CD8-positive, alpha-beta memory T cell (primary cell): ENCODE data around the gene MBD5. TPM values are rescaled to one million over a fixed set of nuclear protein-coding genes. Genes with fewer than 3 reads are reported as not detected.

Experiments
- CTCF ChIA-PET: fragments of 350-600 bp; sonication (Branson Sonifier 250); formaldehyde crosslinking; loops from one replicate; lab custom pipeline; 2021; ENCODE audit warnings: antibody characterized with exemption; lab: Charles Lee
- POLR2A ChIA-PET: fragments of 350-600 bp; sonication (Branson Sonifier 250); formaldehyde crosslinking; loops from one replicate; lab custom pipeline; 2021; ENCODE audit warnings: antibody characterized with exemption; lab: Charles Lee
- DNase-seq, 5 donors: peaks; one replicate each; pipeline versions ENCODE4 v3.0.0 to v3.0.0-alpha.2; 2020 to 2022; ENCODE audit warnings: mixed read lengths in 1 of 5
- H3K27ac ChIP-seq: one replicate; pipeline ENCODE4 v1.7.0; 2013; ENCODE audit warnings: low read depth, mild to moderate bottlenecking, low read length, moderate library complexity
- H3K27me3 ChIP-seq: 2 replicates; pipeline ENCODE4 v1.7.0; 2013; ENCODE audit warnings: low read length, mild to moderate bottlenecking; ENCODE audit not compliant: insufficient read depth, poor library complexity, severe bottlenecking
- H3K36me3 ChIP-seq: 2 replicates; pipeline ENCODE4 v1.7.0; 2013; ENCODE audit warnings: mild to moderate bottlenecking, low read length, moderate library complexity; ENCODE audit not compliant: insufficient read depth
- H3K4me1 ChIP-seq: 2 replicates; pipeline ENCODE4 v1.7.0; 2013; ENCODE audit warnings: mild to moderate bottlenecking, low read length, moderate library complexity; ENCODE audit not compliant: insufficient read depth
- H3K4me3 ChIP-seq: 2 replicates; pipeline ENCODE4 v1.7.0; 2013; ENCODE audit warnings: mild to moderate bottlenecking, low read length
- H3K9me3 ChIP-seq: 2 replicates; pipeline ENCODE4 v1.7.0; 2013; ENCODE audit warnings: mild to moderate bottlenecking, low read length
- H3K27ac Mint-ChIP-seq, 8 donors: one replicate each; pipeline ENCODE4 v1.8.0; 2020 to 2021; ENCODE audit warnings: mixed read lengths in 8 of 8, mild to moderate bottlenecking in 6 of 8, inconsistent platforms in 3 of 8, moderate library complexity in 3 of 8
- H3K27me3 Mint-ChIP-seq, 2 donors: one replicate each; pipeline ENCODE4 v1.8.0; 2020 to 2021; ENCODE audit warnings: mixed read lengths in 2 of 2, mild to moderate bottlenecking in 1 of 2, moderate library complexity in 1 of 2
- H3K36me3 Mint-ChIP-seq, 3 donors: one replicate each; pipeline ENCODE4 v1.8.0; 2020 to 2021; ENCODE audit warnings: mixed read lengths in 3 of 3, inconsistent platforms in 1 of 3, mild to moderate bottlenecking in 1 of 3
- H3K4me1 Mint-ChIP-seq, 3 donors: one replicate each; pipeline ENCODE4 v1.8.0; 2020 to 2021; ENCODE audit warnings: mixed read lengths in 3 of 3, inconsistent platforms in 1 of 3, mild to moderate bottlenecking in 1 of 3
- H3K4me3 Mint-ChIP-seq, 7 donors: one replicate each; pipeline ENCODE4 v1.8.0; 2020 to 2021; ENCODE audit warnings: mixed read lengths in 7 of 7, mild to moderate bottlenecking in 6 of 7, moderate library complexity in 4 of 7, inconsistent platforms in 2 of 7
- H3K9me3 Mint-ChIP-seq, 5 donors: one replicate each; pipeline ENCODE4 v1.8.0; 2020 to 2022; ENCODE audit warnings: mixed read lengths in 5 of 5, mild to moderate bottlenecking in 3 of 5, moderate library complexity in 2 of 5, inconsistent platforms in 1 of 5
- polyA plus RNA-seq: library from polyadenylated mRNA; unstranded; fragments of 300-500 nt; fragmentation: Illumina TruSeq; gene quantifications from one replicate; pipeline ENCODE4 v1.2.3, GENCODE V29; 2021
- total RNA-seq, 2 experiments: library from RNA; stranded (reverse); gene quantifications; one replicate each; pipeline ENCODE4 v1.2.3, GENCODE V29; 2021

MBD5 gene
- total and polyA plus RNA-seq, 3 experiments from 2014 or later = 15.2 to 18.3 (median 16.9) TPM

- no peaks in the 10 kb centered on the region for H3K36me3 ChIP-seq
- H3K9me3 ChIP-seq = no peaks in the 10 kb centered on the region
- H3K4me1 Mint-ChIP-seq = no peaks in the 10 kb centered on the region
- H3K4me1 ChIP-seq = no peaks in the 10 kb centered on the region
- H3K4me3 ChIP-seq = no peak overlapping the region
- peaks cover 23 to 70% (median 62%) of the 10 kb centered on the region in 3 donors for H3K36me3 Mint-ChIP-seq
- no peak overlapping the region for H3K4me3 Mint-ChIP-seq
- no peak overlapping the region for H3K27ac ChIP-seq
- ChIA-PET CTCF (no interaction called here), POLR2A (no interaction called here)
- peaks cover 18 to 26% (median 24%) of the 10 kb centered on the region in 5 donors for H3K9me3 Mint-ChIP-seq
- H3K27ac Mint-ChIP-seq = no peak overlapping the region
- no peak for DNase-seq
- no peaks in the 10 kb centered on the region for H3K27me3 Mint-ChIP-seq
- no peaks in the 10 kb centered on the region for H3K27me3 ChIP-seq
These were observed 231.8 kb downstream of the MBD5 start for GRCh38 chr2:148252646-148253045.

- Histone ChIP-seq H3K4me1 (no peaks in the 10 kb centered on the region), H3K27ac (no peak overlapping the region), H3K4me3 (no peak overlapping the region), H3K36me3 (no peaks in the 10 kb centered on the region), H3K9me3 (no peaks in the 10 kb centered on the region), H3K27me3 (no peaks in the 10 kb centered on the region)
- peak in 1 of 5 donors; percentile 20 for DNase-seq
- ChIA-PET CTCF (no interaction called here), POLR2A (no interaction called here)
- H3K27ac Mint-ChIP-seq = no peak overlapping the region
- no peak overlapping the region for H3K4me3 Mint-ChIP-seq
- H3K4me1 Mint-ChIP-seq = no peaks in the 10 kb centered on the region
- H3K27me3 Mint-ChIP-seq = no peaks in the 10 kb centered on the region
- H3K9me3 Mint-ChIP-seq = peaks cover 20 to 29% (median 24%) of the 10 kb centered on the region in 5 donors
- H3K36me3 Mint-ChIP-seq = peaks cover 25 to 68% (median 62%) of the 10 kb centered on the region in 3 donors
These were observed 232.8 kb downstream of the MBD5 start for GRCh38 chr2:148253685-148254084.

GRCh38 chr2:148255929-148256328 is 235.0 kb downstream of the MBD5 start:
- DNase-seq = no peak
- H3K27ac Mint-ChIP-seq = no peak overlapping the region
- no peaks in the 10 kb centered on the region for H3K27me3 Mint-ChIP-seq
- H3K4me3 Mint-ChIP-seq = no peak overlapping the region
- no peaks in the 10 kb centered on the region for H3K9me3 ChIP-seq
- H3K4me1 ChIP-seq = no peaks in the 10 kb centered on the region
- ChIA-PET POLR2A (no interaction called here), CTCF (no interaction called here)
- H3K36me3 ChIP-seq = no peaks in the 10 kb centered on the region
- peaks cover 30 to 69% (median 60%) of the 10 kb centered on the region in 3 donors for H3K36me3 Mint-ChIP-seq
- no peak overlapping the region for H3K4me3 ChIP-seq
- H3K9me3 Mint-ChIP-seq = peaks cover 17 to 41% (median 30%) of the 10 kb centered on the region in 5 donors
- H3K27ac ChIP-seq = no peak overlapping the region
- H3K27me3 ChIP-seq = no peaks in the 10 kb centered on the region
- peaks cover 0 to 7% (median 0%) of the 10 kb centered on the region in 3 donors for H3K4me1 Mint-ChIP-seq

- H3K27ac Mint-ChIP-seq = no peak overlapping the region
- no peaks in the 10 kb centered on the region for H3K27me3 Mint-ChIP-seq
- ChIA-PET POLR2A (no interaction called here), CTCF (no interaction called here)
- H3K9me3 Mint-ChIP-seq = peaks cover 17 to 36% (median 24%) of the 10 kb centered on the region in 5 donors
- no peaks in the 10 kb centered on the region for H3K9me3 ChIP-seq
- peaks cover 0 to 7% (median 0%) of the 10 kb centered on the region in 3 donors for H3K4me1 Mint-ChIP-seq
- H3K4me3 ChIP-seq = no peak overlapping the region
- H3K4me3 Mint-ChIP-seq = no peak overlapping the region
- H3K27me3 ChIP-seq = no peaks in the 10 kb centered on the region
- DNase-seq = no peak
- no peaks in the 10 kb centered on the region for H3K4me1 ChIP-seq
- H3K27ac ChIP-seq = no peak overlapping the region
- H3K36me3 Mint-ChIP-seq = peaks cover 28 to 62% (median 53%) of the 10 kb centered on the region in 3 donors
- no peaks in the 10 kb centered on the region for H3K36me3 ChIP-seq
These were observed 236.4 kb downstream of the MBD5 start for GRCh38 chr2:148257276-148257675.

GRCh38 chr2:148258124-148258523 is 237.2 kb downstream of the MBD5 start:
- peaks cover 14 to 29% (median 20%) of the 10 kb centered on the region in 5 donors for H3K9me3 Mint-ChIP-seq
- Histone ChIP-seq H3K9me3 (no peaks in the 10 kb centered on the region), H3K27me3 (no peaks in the 10 kb centered on the region), H3K27ac (no peak overlapping the region), H3K36me3 (no peaks in the 10 kb centered on the region), H3K4me1 (no peaks in the 10 kb centered on the region), H3K4me3 (no peak overlapping the region)
- peaks cover 0 to 7% (median 0%) of the 10 kb centered on the region in 3 donors for H3K4me1 Mint-ChIP-seq
- no peak overlapping the region for H3K27ac Mint-ChIP-seq
- no peak for DNase-seq
- peaks cover 25 to 54% (median 47%) of the 10 kb centered on the region in 3 donors for H3K36me3 Mint-ChIP-seq
- no peaks in the 10 kb centered on the region for H3K27me3 Mint-ChIP-seq
- ChIA-PET CTCF (no interaction called here), POLR2A (interaction anchor here (0.6 kb wide), 1 partner anchor 414 kb away, joined by 6 read pairs; the partner anchor contains the start of gene ACVR2A)
- H3K4me3 Mint-ChIP-seq = no peak overlapping the region

GRCh38 chr2:148259674-148260073 is 238.8 kb downstream of the MBD5 start:
- Mint-ChIP-seq H3K36me3 (peaks cover 21 to 40% (median 33%) of the 10 kb centered on the region in 3 donors), H3K4me3 (no peak overlapping the region), H3K4me1 (peaks cover 0 to 7% (median 0%) of the 10 kb centered on the region in 3 donors), H3K27me3 (no peaks in the 10 kb centered on the region), H3K9me3 (peaks cover 2 to 21% (median 10%) of the 10 kb centered on the region in 5 donors), H3K27ac (no peak overlapping the region)
- H3K36me3 ChIP-seq = no peaks in the 10 kb centered on the region
- H3K4me1 ChIP-seq = no peaks in the 10 kb centered on the region
- no peak overlapping the region for H3K4me3 ChIP-seq
- H3K27ac ChIP-seq = no peak overlapping the region
- POLR2A ChIA-PET = no interaction called here
- no peaks in the 10 kb centered on the region for H3K9me3 ChIP-seq
- no peak for DNase-seq
- CTCF ChIA-PET = no interaction called here
- no peaks in the 10 kb centered on the region for H3K27me3 ChIP-seq

GRCh38 chr2:148263890-148264289 is 243.0 kb downstream of the MBD5 start:
- no peaks in the 10 kb centered on the region for H3K4me1 ChIP-seq
- ChIA-PET POLR2A (no interaction called here), CTCF (no interaction called here)
- Mint-ChIP-seq H3K4me3 (no peak overlapping the region), H3K36me3 (peaks cover 9 to 15% (median 14%) of the 10 kb centered on the region in 3 donors), H3K9me3 (peaks cover 0 to 13% (median 8%) of the 10 kb centered on the region in 5 donors), H3K4me1 (peaks cover 0 to 7% (median 0%) of the 10 kb centered on the region in 3 donors), H3K27me3 (no peaks in the 10 kb centered on the region), H3K27ac (no peak overlapping the region)
- H3K27ac ChIP-seq = no peak overlapping the region
- no peaks in the 10 kb centered on the region for H3K9me3 ChIP-seq
- H3K27me3 ChIP-seq = no peaks in the 10 kb centered on the region
- H3K36me3 ChIP-seq = no peaks in the 10 kb centered on the region
- no peak overlapping the region for H3K4me3 ChIP-seq
- no peak for DNase-seq

GRCh38 chr2:148273158-148273691 is 252.3 kb downstream of the MBD5 start:
- ChIA-PET POLR2A (no interaction called here), CTCF (no interaction called here)
- Histone ChIP-seq H3K27me3 (no peaks in the 10 kb centered on the region), H3K4me3 (no peak overlapping the region), H3K36me3 (no peaks in the 10 kb centered on the region), H3K27ac (no peak overlapping the region), H3K9me3 (no peaks in the 10 kb centered on the region), H3K4me1 (no peaks in the 10 kb centered on the region)
- no peak for DNase-seq
- Mint-ChIP-seq H3K36me3 (peaks cover 16 to 20% (median 19%) of the 10 kb centered on the region in 3 donors), H3K4me1 (no peaks in the 10 kb centered on the region), H3K9me3 (no peaks in the 10 kb centered on the region), H3K27me3 (peaks cover 0 to 3% of the 10 kb centered on the region in 2 donors), H3K4me3 (no peak overlapping the region), H3K27ac (no peak overlapping the region)
